Measurements from ENCODE around the gene ZDHHC6.

Gene ZDHHC6

GRCh38 chr10:112395809-112396530, 50.7 kb downstream of the ZDHHC6 start:
- DNase-seq, result no peak
- Histone ChIP-seq H3K36me3 (no peaks in the 10 kb centered on the region), H3K4me3 (no peak overlapping the region), H3K27ac (no peak overlapping the region), H3K9me3 (no peaks in the 10 kb centered on the region), H3K27me3 (peaks cover 0 to 4% of the 10 kb centered on the region in 2 donors), H3K4me1 (no peaks in the 10 kb centered on the region)
- TF ChIP-seq, protein P1, sequence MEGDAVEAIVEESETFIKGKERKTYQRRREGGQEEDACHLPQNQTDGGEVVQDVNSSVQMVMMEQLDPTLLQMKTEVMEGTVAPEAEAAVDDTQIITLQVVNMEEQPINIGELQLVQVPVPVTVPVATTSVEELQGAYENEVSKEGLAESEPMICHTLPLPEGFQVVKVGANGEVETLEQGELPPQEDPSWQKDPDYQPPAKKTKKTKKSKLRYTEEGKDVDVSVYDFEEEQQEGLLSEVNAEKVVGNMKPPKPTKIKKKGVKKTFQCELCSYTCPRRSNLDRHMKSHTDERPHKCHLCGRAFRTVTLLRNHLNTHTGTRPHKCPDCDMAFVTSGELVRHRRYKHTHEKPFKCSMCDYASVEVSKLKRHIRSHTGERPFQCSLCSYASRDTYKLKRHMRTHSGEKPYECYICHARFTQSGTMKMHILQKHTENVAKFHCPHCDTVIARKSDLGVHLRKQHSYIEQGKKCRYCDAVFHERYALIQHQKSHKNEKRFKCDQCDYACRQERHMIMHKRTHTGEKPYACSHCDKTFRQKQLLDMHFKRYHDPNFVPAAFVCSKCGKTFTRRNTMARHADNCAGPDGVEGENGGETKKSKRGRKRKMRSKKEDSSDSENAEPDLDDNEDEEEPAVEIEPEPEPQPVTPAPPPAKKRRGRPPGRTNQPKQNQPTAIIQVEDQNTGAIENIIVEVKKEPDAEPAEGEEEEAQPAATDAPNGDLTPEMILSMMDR (IDR thresholded peaks at IDR 0.05), result no peak
- intact Hi-C loops (cut with DNase I; ENCODE audit: low total_unique reads), result no loop called here

- H3K27ac ChIP-seq, result no peak overlapping the region
- no peaks in the 10 kb centered on the region for H3K9me3 ChIP-seq
- intact Hi-C loops (cut with DNase I; ENCODE audit: low total_unique reads), result no loop called here
- DNase-seq, result no peak
- H3K36me3 ChIP-seq, result no peaks in the 10 kb centered on the region
- H3K27me3 ChIP-seq, result peaks cover 0 to 4% of the 10 kb centered on the region in 2 donors
- H3K4me3 ChIP-seq, result no peak overlapping the region
- H3K4me1 ChIP-seq, result no peaks in the 10 kb centered on the region
- TF ChIP-seq, protein P1 (IDR thresholded peaks at IDR 0.05), result no peak
Measured at GRCh38 chr10:112394475-112394875, 52.2 kb downstream of the ZDHHC6 start.

- Histone ChIP-seq H3K27me3 (peaks cover 0 to 4% of the 10 kb centered on the region in 2 donors), H3K9me3 (no peaks in the 10 kb centered on the region), H3K4me3 (no peak overlapping the region), H3K4me1 (no peaks in the 10 kb centered on the region), H3K36me3 (no peaks in the 10 kb centered on the region), H3K27ac (no peak overlapping the region)
- no peak for DNase-seq
- TF ChIP-seq, protein P1 (IDR thresholded peaks at IDR 0.05), result no peak
- intact Hi-C loops (cut with DNase I; ENCODE audit: low total_unique reads), result no loop called here
Measured at GRCh38 chr10:112393827-112394226, 52.9 kb downstream of the ZDHHC6 start.

DNA sequence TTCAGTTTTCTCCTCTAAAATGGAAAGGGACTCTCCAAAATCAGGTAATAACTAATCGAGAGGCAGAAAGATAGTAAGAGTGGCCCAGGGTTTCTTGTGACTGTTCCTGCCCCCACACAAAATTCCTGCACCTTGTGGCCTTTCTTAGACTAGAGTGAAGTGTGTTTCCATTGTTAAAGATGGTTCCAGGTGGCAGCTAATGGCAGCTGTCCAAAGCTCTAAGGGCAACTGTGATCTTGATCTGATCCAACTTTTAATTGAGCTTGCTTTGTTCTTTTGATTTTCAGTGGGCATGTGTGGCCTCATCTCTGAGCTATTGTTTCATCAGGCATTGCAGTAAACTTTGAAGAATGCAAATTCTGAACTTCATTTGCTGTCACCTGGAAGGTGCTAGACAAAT, 53.4 kb downstream of the ZDHHC6 start:
- no peak for DNase-seq
- TF ChIP-seq, protein P1 (IDR thresholded peaks at IDR 0.05), result no peak
- Histone ChIP-seq H3K4me3 (no peak overlapping the region), H3K9me3 (no peaks in the 10 kb centered on the region), H3K4me1 (no peaks in the 10 kb centered on the region), H3K27me3 (peaks cover 0 to 4% of the 10 kb centered on the region in 2 donors), H3K36me3 (no peaks in the 10 kb centered on the region), H3K27ac (no peak overlapping the region)
- intact Hi-C loops (cut with DNase I; ENCODE audit: low total_unique reads), result no loop called here

GRCh38 chr10:112390125-112390703, 56.5 kb downstream of the ZDHHC6 start:
- H3K36me3 ChIP-seq, result no peaks in the 10 kb centered on the region
- H3K4me3 ChIP-seq, result no peak overlapping the region
- no peaks in the 10 kb centered on the region for H3K4me1 ChIP-seq
- intact Hi-C loops (cut with DNase I; ENCODE audit: low total_unique reads), result no loop called here
- H3K9me3 ChIP-seq, result no peaks in the 10 kb centered on the region
- no peak overlapping the region for H3K27ac ChIP-seq
- peaks cover 0 to 4% of the 10 kb centered on the region in 2 donors for H3K27me3 ChIP-seq
- TF ChIP-seq, protein P1 (IDR thresholded peaks at IDR 0.05), result no peak
- no peak for DNase-seq

Measured in tibial artery (tissue), 4 donors.